Prostate gland (tissue), 2 donors: ENCODE measurements around the gene COL25A1.

Source experiments
- CTCF ChIP-seq, 4 experiments: fragments of 200-600 bp in 2 of 4; fragments of 450-650 bp in 2 of 4; sonication (generic) in 2 of 4; IDR thresholded peaks; 1 replicate in 3 of 4; 2 replicates in 1 of 4; pipeline ENCODE4 v1.5.1; 2016 to 2019; ENCODE audit warnings: antibody characterized with exemption in 4 of 4, mild to moderate bottlenecking in 2 of 4, moderate library complexity in 2 of 4
- POLR2A ChIP-seq: fragments of 450-650 bp; IDR thresholded peaks from one replicate; pipeline ENCODE4 v1.6.1; 2016; ENCODE audit warnings: antibody characterized with exemption, mild to moderate bottlenecking
- POLR2AphosphoS5 ChIP-seq: sonication (generic); formaldehyde crosslinking; IDR thresholded peaks from one replicate; pipeline ENCODE4 v1.6.1; 2017; ENCODE audit warnings: antibody characterized with exemption

GRCh38 chr4:109053257-109053656 is 249.2 kb downstream of the COL25A1 start:
- no peak for TF ChIP-seq POLR2A
- no peak for TF ChIP-seq CTCF (IDR thresholded peaks at IDR 0.05)
- no peak for TF ChIP-seq POLR2AphosphoS5
